Myocyte (in vitro differentiated cells): Measurements from ENCODE around the gene CDH26. TPM values are rescaled to one million over a fixed set of nuclear protein-coding genes. Genes with fewer than 3 reads are reported as not detected.
A peak's percentile ranks its signal among the peaks of the same experiment; 100 is the strongest.

Source experiments
- DNase-seq: peaks from one replicate; pipeline ENCODE4 v3.0.0-alpha.2; 2012; ENCODE audit warnings: low read depth
- total RNA-seq: library from RNA; depleted of rRNA; stranded (reverse); fragments of >200 nt; gene quantifications from 2 replicates; pipeline ENCODE4 v1.2.3, GENCODE V29; 2014

CDH26 gene
- total RNA-seq, 1 donor from 2014 or later, result 0.19 TPM

DNA sequence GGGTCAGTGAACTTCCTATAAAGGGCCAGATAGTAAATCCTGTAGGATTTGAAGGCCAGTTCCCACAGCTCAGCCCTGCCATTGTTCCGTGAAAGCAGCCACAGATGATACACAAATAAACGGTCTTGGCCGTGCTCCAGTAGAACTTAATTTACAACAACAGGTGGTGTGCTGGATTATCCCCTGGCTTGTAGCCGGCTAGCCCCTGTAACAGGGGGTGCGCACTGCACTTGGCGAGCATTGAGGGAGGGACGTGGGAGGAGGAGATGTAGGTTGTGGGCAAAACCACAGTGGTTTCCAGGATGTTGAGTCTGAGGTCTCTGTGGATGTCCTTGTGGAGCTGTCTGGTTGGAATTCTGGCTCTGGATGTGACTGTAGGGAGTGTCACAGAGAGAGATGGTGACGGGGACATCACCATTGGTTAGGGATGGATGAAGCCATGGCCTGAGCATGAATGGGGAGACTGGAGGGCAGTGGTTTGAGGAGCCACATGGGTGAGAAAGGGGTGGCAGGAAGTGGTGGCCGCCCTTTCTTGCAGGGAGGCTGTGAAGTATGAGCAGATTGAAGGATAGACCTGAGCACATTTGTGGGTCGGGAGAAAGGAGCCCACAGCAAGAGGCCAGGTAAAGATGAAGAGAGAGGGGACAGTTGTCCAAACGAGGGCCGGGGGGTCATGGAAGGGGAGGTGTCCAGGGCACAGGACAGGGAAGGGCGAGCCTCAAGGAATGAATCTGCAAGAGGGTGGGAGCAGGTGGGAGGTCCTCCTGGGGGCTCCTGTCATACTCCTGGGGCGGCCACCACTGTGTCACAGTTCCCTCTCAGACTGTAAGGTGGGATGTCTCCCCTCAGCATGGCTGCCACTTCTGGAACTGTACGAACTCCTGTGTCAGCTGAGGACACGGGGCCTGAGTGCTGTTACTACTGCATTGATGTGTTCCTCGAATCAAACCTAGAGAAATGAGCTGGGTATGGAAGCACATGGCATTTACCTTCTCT is 53.6 kb downstream of the CDH26 start:
- peak; percentile 98 for DNase-seq

DNA sequence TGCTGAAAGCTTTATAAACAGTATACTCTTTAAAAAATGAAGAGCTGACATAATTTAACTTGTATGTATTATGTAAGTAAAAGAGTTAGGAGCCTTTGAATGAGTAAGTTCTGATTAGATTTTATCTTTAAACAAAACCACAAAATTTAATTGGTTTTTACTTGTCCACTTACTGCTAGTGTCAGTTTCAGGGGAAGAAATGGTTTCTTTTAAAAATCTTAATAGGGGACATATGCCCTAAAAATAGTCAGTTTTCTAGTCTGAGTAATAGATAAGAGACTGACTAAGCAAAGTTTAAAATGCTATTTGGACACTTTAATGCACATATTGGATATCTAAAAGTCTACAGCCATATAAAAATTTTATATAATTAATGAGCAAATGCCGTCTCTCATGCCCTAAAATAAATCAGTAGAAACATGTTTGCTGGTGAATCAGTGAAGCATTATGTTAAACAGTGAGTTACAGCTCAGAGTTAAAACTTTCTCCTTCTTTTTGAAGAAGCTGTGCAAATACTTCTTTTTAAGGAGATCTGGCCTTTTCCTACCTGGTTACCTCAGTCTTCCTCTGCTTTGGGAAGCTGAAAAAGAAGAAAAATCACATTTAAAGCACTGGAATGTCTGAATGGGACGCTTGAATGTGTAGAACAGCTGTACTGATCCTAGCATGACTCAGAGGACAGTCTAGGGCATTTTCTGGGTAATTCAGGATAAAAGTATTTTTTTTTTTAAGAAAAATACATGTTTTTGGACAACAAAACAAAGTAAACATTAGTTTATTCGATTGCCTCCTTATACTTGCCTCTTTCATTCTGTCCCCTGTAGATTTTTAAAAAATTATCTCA is 55.3 kb downstream of the CDH26 start:
- peak; percentile 45 for DNase-seq

DNA sequence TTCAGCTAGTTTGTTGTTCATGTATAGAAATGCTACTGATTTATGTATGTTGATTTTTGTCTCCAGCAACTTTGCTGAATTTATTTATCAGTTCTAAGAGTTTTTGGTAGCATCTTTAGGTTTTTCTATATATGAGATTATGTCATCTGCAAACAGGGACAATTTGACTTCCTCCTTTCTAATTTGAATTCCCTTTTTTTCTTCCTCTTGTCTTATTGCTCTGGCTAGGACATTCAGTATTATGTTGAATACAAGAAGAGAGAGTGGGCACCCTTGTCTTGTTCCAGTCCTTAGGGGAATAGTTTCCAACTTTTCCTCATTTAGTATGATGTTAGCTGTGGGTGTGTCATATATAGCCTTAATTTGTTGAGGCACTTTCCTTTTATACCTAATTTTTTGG is 58.2 kb downstream of the CDH26 start:
- DNase-seq, result no peak

DNA sequence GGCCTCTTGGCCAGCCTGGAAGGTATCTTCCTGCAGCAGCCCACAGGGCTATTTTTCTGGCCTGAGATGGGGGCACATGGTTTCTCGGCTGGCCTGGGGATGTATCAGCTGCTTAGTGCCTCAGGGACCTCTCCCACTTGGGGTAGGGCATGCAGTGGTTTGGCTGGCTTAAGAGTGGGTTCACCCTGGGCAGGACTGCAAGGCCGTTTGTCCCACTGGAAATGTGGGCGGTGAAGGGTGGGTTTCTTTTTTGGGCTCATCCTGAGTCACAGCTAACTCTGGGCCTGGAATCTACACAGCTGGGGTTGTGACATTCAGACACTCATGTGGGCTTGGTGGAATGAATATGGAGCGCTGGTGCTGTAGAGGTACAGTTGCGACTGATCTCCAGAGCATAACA is 62.0 kb downstream of the CDH26 start:
- DNase-seq, result peak; percentile 91

DNA sequence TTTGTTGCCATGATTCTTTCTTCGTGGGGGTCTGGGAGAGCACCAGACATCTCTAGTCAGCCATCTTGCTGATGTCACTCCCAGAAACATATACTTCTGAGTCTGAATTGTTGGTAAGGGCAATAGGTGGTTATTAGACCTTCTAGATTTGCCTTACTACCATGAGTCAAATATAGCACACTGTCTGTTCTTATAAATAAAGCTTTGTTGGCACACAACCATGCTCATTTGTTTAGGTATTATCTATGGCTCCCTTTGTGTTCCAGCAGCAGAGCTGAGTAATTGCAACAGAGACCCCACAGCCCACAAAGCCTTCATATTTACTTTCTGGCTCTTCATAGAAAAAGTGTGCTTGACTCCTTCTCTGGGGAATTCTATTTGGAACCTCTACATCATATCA is 62.9 kb downstream of the CDH26 start:
- no peak for DNase-seq

DNA sequence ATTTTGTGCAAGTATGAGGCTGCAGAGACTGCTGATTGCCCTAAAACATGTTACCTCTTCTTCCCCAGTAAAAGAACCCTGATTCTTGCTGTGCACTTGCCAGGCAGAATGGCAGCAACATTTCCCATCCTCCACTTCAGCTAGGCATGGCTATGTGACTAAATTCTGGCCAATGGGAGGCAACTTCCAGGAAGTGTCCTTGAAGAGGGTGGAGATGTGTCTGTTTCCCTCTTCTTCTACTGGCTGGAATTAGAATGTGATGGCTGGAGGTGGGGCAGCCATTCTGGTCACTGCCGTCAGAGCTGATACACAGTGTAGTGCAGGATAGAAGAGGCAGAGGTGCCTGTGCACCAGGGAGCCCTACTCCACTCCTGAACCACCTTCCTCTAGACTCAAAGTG is 64.6 kb downstream of the CDH26 start:
- no peak for DNase-seq

DNA sequence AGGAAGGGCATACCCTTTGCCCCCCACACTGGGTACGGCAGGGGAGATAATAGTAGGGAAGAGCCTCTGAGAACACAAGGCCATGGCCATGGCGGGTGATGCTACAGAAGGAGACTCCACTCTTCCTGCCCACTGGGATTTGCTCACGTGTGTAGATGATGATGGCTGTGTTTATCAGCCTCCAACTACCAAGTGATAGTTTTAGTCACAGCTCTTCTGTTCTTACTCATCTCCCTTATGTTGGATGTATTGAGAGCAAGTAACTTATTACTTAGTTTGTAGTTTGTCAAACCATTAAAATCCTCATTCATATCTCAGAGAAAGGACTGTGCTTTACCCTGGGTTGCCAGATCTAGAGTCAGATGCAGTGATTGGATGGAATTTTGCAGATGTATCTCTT is 66.0 kb downstream of the CDH26 start:
- no peak for DNase-seq

DNA sequence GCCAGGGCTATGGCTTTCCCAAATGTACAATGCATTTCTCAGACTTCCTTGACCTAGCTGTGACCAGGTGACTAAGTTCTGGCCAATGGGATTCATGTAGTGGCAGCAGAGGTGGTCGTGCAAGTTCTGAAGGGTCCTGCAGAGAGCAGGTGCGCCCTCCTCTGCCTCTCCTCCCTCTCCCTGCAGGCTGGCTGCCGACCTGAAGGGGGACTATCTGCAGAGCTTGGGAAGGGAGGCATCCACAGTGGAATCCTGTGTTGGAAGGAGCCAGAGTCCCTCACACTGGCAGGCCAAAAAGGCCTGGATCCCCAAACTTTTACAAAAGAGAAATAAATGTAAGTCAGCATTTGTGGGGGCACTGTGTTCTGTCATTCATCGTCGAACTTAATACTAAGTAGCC is 66.6 kb downstream of the CDH26 start:
- DNase-seq, result no peak

DNA sequence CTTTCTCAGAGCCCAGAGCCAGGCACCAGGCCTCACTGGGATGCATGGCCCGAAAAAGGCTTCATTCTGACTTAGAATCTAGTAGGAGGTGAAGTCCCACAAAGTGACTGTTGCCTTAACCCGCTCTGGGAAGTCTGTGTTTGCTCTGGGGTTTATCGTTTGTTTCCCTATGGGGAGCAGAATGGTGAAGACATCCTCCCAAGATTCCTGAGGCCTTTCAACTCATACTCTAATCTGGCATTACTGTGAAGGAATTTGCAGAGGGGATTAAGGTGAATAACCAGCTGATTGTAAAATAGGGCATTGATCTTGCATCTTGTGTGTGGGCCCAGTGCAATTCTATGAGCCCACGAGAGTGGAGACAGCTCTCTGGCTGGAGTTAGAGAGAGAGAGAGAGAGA is 67.8 kb downstream of the CDH26 start:
- DNase-seq, result no peak

DNA sequence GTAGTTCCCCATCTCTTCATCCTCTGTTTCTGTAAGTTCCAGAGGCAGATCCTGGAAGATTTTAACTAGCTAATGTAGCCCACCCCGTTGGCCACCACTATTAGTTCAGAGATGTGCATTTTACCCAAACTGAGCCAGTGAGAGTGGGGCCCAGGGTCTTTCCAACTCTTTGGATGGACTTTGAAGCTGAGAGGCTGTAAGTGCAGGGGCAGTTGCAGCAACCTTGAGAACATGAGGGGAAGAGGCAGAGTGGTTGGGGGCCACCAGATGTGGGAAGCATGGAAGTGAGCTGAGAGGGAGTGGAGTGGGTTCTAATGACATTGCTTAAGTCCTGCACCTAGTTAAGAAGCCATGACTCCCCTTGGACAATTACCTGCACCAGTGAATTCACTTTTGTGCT is 72.2 kb downstream of the CDH26 start:
- DNase-seq, result no peak

DNA sequence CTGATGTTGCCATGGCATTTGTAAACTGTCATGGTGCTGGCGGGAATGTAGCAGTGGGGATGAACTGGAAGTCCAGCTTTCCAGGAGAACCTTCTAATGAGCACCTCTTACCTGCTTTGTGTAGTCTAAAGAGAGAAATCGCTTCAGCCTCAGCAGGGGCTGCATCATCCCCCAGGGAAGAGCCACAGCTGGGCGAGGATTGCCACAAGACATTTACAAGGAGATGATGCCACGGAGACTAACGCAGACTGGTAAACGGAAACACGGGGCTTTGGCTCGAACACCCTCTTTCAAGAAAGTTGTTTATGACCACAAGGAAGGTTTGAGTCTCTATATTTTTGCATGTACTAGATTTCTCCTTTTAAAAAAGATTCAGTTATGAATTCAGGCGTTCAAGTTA is 72.9 kb downstream of the CDH26 start:
- DNase-seq, result no peak

DNA sequence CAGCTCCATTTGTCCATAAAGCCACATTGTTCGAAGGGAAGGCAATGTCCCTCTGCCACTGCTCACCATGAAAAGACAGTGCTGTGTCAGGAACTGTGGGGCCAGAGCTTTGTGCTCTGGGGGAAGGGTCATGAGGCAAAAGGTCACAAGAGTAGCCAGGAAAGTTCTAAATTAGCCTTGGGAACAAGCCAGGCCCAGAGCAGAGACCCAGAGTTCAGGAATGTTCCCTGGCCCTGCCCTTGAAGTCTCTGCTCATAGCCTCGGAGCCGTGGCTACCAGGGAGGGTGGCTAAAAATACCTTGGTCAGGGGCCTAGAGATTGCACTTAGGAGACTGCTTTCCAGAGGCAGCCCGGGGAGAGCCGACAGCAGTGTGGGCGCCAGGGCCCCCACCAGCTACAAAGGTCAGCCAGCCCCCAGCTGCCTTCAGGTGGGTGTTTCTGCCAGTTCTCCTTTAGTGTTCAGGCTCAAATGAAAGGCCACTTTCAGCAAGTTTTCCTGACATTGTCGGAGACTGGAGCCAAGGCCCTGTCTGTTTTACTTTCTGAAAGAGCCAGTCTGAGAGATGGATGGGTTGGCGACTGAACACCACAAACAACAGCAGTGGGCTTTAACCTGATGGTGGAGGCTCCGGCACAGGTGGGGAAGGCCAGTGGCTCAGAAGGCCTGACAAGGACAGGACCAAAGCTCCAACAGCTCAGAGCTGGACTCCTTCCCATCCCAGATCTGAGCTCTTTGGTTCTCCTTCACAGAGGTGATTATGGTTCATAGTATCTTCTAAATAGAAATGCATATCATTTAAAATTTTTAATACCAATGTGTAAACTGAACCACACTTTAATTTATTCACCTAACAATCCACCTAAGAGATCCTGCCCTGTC is 76.2 kb downstream of the CDH26 start:
- peak; percentile 69 for DNase-seq

DNA sequence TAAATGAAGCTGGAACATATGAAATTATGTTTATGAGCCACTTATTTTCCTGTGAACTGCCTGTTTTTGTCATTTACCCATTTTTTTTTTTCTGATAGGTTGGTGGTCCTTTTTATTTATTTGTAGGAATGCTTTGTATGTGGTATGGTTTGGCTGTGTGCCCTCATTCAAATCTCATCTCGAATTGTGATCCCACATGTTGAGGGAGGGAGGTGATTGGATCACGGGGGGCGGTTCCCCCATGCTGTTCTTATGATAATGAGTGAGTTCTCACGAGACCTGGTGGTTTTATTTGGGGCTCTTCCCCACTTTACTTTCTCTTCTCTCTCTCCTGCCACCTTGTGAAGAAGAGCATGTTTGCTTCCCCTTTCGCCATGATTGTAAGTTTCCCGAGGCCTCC is 77.3 kb downstream of the CDH26 start:
- no peak for DNase-seq

DNA sequence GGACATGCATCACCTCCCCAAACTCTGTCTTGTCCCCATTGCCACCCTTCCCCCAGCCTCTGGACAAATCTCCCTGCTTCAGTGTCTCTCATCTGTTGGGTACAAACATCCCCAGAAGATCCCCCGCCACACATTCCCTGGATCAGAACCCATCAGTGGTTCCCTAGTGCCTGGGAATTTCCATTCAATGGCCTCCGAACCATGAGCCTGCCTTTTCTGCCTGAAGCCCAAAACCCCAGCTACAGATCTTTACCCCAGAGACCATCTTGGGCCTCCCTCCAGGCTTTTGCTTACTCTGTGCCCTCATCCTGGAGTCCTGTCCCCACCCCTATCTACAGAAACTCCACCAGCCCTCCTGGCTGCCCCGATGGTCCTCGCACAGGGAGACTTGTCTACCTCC is 78.1 kb downstream of the CDH26 start:
- no peak for DNase-seq

DNA sequence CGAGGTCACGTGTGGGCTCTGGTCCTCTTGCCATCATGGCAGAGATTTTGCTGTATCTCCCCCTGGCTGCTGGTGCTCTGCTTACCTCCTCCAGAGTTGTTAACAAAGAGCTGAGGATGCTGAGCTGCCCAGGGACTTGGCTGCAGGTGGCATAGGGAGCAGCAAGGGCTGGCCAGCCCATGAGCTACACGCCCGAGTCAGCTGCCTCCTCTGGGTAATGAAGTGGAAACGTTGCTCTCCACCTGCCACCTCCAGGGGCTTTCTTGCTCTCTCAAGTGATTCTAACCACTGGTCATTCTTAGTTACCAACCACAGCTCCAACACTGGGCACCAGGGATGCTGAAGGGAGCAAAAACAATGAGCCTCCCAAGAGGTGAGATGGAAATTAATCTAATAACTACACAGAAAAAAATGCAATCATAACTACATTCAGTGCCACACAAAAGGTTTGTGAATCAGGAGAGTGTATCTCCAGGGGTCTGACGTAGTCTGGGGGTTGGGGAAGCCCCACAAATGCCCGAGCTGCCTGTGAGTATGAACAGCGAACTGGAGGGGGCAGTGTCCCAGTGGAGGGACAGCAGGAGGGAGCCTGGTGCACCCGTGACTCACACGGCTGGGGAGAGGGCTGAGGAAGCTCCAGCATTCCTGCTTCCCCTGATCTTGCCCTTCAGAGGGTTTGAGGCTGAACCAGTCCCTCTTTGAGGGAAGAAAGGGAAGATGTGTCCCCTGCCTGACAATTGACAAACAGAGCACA is 78.7 kb downstream of the CDH26 start:
- DNase-seq, result peak; percentile 47

DNA sequence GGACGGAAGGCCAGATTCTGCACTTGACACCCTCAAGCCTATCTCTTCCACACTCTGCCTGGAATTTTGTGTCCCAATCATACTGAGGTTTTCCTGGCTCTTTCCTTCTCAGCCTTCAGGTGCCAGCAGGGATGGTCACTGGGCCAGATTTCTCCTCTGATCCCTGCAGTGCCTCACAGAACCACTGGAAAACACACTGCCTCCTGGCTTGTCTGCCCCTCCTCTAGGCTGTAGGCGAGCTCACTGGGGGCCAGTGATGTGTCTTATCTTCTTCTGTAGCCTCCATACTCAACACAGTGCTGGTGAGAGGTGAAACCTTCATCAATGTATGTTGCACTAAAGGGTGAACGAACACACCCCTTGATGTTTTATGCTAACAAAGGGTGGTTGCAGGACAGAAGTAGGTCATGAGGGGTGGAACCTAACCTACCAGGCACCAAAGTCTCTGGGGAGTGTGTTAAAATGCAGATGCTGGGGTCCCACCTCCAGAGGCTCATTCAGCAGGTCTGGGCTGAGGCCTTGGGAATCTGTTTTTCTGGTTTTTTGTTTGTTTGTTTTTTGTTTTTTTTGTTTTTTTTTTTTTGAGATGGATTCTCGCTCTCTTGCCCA is 80.3 kb downstream of the CDH26 start:
- DNase-seq, result no peak

DNA sequence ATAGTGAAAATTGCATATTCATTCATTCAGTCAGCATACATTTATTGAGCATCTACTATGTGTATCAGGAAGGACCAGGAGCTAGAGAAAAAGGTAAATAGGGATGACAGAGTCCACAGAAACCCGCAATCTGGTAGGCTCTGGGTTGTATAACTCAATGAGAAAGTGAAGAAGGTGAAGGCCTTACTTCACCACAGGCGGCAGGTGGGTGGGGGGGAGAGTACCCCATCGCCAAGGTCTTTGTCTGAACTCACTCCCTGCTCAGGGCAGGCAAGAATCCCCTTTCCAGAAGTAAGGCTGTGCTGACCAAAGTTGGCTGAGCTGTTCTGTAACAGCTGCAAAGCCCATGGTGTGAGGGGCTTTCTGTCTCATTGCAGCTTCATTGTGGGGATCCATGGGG is 81.3 kb downstream of the CDH26 start:
- DNase-seq, result no peak

DNA sequence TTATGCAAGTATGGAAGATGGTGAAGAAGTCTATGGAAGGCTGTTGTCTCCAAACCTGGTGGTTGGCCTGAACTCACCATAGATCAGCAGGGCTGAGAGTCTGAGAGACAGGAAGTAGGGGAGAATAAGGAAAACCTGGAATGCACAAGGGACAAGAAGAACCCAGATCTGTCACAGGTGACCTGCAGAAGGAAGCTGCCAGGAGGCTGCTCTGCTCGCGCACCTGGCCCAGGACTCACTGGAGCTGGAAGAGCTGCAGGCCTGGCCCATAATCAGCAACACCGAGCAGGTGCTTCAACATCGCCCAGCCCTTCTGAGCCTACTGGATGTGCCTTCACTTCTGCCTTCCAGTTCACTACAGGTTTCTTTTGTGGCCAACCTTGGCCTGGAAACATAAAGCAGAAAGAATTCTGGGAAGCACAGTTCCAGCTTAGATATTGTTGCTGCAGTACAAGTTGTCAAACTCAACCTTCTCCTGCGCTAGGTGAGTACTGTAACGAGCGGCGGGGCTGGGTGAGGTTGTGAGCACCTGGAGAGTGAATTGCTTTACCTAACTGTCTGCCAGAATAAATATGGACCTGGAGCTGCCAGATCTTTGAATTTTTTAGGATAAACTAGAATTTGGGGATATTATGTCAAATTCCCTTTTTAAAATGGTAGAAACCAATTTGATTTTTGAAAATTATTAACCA is 82.4 kb downstream of the CDH26 start:
- DNase-seq, result no peak

DNA sequence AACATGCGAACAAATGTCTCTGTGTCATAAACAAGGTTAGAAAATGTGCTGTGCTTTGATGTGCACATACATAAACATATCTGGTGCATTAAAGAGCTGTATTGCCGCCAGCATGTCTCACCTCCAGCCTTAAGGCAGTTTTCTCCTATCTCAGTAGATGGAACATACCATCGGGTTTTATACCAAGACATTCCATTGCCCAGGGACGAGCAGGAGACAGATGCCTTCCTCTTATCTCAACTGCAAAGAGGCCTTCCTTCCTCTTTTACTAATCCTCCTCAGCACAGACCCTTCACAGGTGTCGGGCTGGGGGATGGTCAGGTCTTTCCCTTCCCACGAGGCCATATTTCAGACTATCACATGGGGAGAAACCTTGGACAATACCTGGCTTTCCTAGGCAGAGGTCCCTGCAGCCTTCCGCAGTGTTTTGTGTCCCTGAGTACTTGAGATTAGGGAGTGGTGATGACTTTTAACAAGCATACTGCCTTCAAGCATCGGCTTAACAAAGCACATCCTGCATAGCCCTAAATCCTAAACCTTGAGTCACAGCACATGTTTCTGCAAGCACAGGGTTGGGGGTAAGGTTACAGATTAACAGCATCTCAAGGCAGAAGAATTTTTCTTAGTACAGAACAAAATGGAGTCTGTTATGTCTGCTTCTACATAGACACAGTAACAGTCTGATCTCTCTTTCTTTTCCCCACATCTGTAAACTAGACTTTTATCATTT is 83.4 kb downstream of the CDH26 start:
- DNase-seq, result peak; percentile 55
